ENCODE data around the gene THUMPD1. TPM values are rescaled to one million over a fixed set of nuclear protein-coding genes. Genes with fewer than 3 reads are reported as not detected.

The THUMPD1 gene
- total and polyA plus RNA-seq, 2 of the 8 experiments (the other 6 are each of a cell fraction or from before 2014, with no cell fraction given), result 31.6 to 49.4 TPM

GRCh38 chr16:20740901-20741521, 607 bp downstream of the THUMPD1 start (continued):
- TF ChIP-seq CHD7 (IDR thresholded peaks at IDR 0.05; ENCODE audit: insufficient replicate concordance, low read length) (no peak), JUND (IDR thresholded peaks at IDR 0.05; ENCODE audit: low read length) (no peak), MAX (IDR thresholded peaks at IDR 0.05) (no peak), SIN3A (conservative IDR thresholded peaks at IDR 0.05 in 1 of 2, IDR thresholded peaks at IDR 0.05 in 1 of 2; ENCODE audit: low read depth in 1 of 2, low read length in 2 of 2) (0 out of 4 replicates have a peak, but pooled peaks of 1 of the 2 experiments have one; percentile 13), CHD2 (IDR thresholded peaks at IDR 0.05; ENCODE audit: low read length) (no peak), CREB1 (IDR thresholded peaks at IDR 0.05) (no peak), RXRA (IDR thresholded peaks at IDR 0.05; ENCODE audit: insufficient read depth, low read depth, low read length) (no peak), SP2 (IDR thresholded peaks at IDR 0.05; ENCODE audit: low read length) (no peak), ATF2 (IDR thresholded peaks at IDR 0.05; ENCODE audit: low read length) (no peak)
